HEK293 (cell line): ENCODE data around the gene STRA8.

Source experiments
- FEZF1 ChIP-seq: fragments of 450-650 bp; formaldehyde crosslinking; IDR thresholded peaks from 2 replicates; pipeline ENCODE4 v1.5.1; 2016; ENCODE audit warnings: missing biosample characterization, missing genetic modification characterization
- GLIS2 ChIP-seq: fragments of 450-650 bp; formaldehyde crosslinking; IDR thresholded peaks from 2 replicates; pipeline ENCODE4 v1.5.1; 2016; ENCODE audit warnings: missing biosample characterization, missing genetic modification characterization
- KLF9 ChIP-seq: fragments of 450-650 bp; formaldehyde crosslinking; IDR thresholded peaks from 2 replicates; pipeline ENCODE4 v1.5.1; 2016; ENCODE audit warnings: missing biosample characterization, missing genetic modification characterization, low read depth
- RBAK ChIP-seq: fragments of 450-650 bp; formaldehyde crosslinking; IDR thresholded peaks from 2 replicates; pipeline ENCODE4 v1.5.1; 2016; ENCODE audit warnings: missing biosample characterization, missing genetic modification characterization
- SP2 ChIP-seq: fragments of 450-650 bp; formaldehyde crosslinking; IDR thresholded peaks from 2 replicates; pipeline ENCODE4 v1.5.1; 2016; ENCODE audit warnings: missing biosample characterization, missing genetic modification characterization
- SP3 ChIP-seq: fragments of 450-650 bp; formaldehyde crosslinking; IDR thresholded peaks from 2 replicates; pipeline ENCODE4 v1.5.1; 2016; ENCODE audit warnings: missing biosample characterization, missing genetic modification characterization
- YY2 ChIP-seq: fragments of 450-650 bp; formaldehyde crosslinking; IDR thresholded peaks from 2 replicates; pipeline ENCODE4 v1.5.1; 2016; ENCODE audit warnings: missing biosample characterization, missing genetic modification characterization
- ZIC2 ChIP-seq: fragments of 450-650 bp; formaldehyde crosslinking; IDR thresholded peaks from 2 replicates; pipeline ENCODE4 v1.5.1; 2016; ENCODE audit warnings: missing biosample characterization, missing genetic modification characterization
- ZNF140 ChIP-seq: fragments of 450-650 bp; formaldehyde crosslinking; IDR thresholded peaks from 2 replicates; pipeline ENCODE4 v1.5.1; 2016; ENCODE audit warnings: missing biosample characterization, missing genetic modification characterization
- ZNF433 ChIP-seq: fragments of 450-650 bp; formaldehyde crosslinking; IDR thresholded peaks from 2 replicates; pipeline ENCODE4 v1.5.1; 2016; ENCODE audit warnings: missing biosample characterization, missing genetic modification characterization, low read depth
- ZNF530 ChIP-seq: fragments of 450-650 bp; formaldehyde crosslinking; IDR thresholded peaks from 2 replicates; pipeline ENCODE4 v1.5.1; 2016; ENCODE audit warnings: low read depth, missing biosample characterization, missing genetic modification characterization
- ZNF600 ChIP-seq: fragments of 450-650 bp; formaldehyde crosslinking; IDR thresholded peaks from 2 replicates; pipeline ENCODE4 v1.5.1; 2016; ENCODE audit warnings: missing biosample characterization, missing genetic modification characterization
- ZNF660 ChIP-seq: fragments of 450-650 bp; IDR thresholded peaks from 2 replicates; pipeline ENCODE4 v1.5.1; 2018; ENCODE audit warnings: missing biosample characterization, mild to moderate bottlenecking, missing genetic modification characterization
- ZNF768 ChIP-seq: fragments of 450-650 bp; formaldehyde crosslinking; IDR thresholded peaks from 2 replicates; pipeline ENCODE4 v1.5.1; 2018; ENCODE audit warnings: missing biosample characterization, mild to moderate bottlenecking, missing genetic modification characterization
- ZNF777 ChIP-seq: fragments of 450-650 bp; formaldehyde crosslinking; IDR thresholded peaks from 2 replicates; pipeline ENCODE4 v1.5.1; 2017; ENCODE audit warnings: missing biosample characterization, missing genetic modification characterization, borderline replicate concordance
- TF ChIP-seq, protein P1 (sequence below): fragments of 450-650 bp; formaldehyde crosslinking; IDR thresholded peaks from 2 replicates; pipeline ENCODE4 v1.5.1; 2016; ENCODE audit warnings: missing biosample characterization, missing genetic modification characterization
- TF ChIP-seq, protein P2 (sequence below): fragments of 450-650 bp; formaldehyde crosslinking; conservative IDR thresholded peaks from 2 replicates; pipeline ENCODE4 v1.5.1; 2016; ENCODE audit warnings: low read depth, missing biosample characterization, missing genetic modification characterization
- TF ChIP-seq, protein P3 (sequence below): fragments of 450-650 bp; formaldehyde crosslinking; optimal IDR thresholded peaks from 2 replicates; pipeline ENCODE3; 2016; ENCODE audit warnings: missing biosample characterization, mild to moderate bottlenecking, missing genetic modification characterization
- TF ChIP-seq, protein P4 (sequence below): sonication (generic); formaldehyde crosslinking; IDR thresholded peaks from 2 replicates; pipeline ENCODE4 v1.8.1; 2022; ENCODE audit warnings: mild to moderate bottlenecking, moderate library complexity, missing genetic modification reagents
- TF ChIP-seq, protein P5 (sequence below): fragments of 450-650 bp; formaldehyde crosslinking; IDR thresholded peaks from 2 replicates; pipeline ENCODE4 v1.5.1; 2016; ENCODE audit warnings: missing biosample characterization, missing genetic modification characterization
- TF ChIP-seq, protein P6 (sequence below): fragments of 450-650 bp; formaldehyde crosslinking; IDR thresholded peaks from 2 replicates; pipeline ENCODE4 v1.5.1; 2016; ENCODE audit warnings: missing biosample characterization, missing genetic modification characterization
- TF ChIP-seq, protein P7 (sequence below): fragments of 450-650 bp; formaldehyde crosslinking; IDR thresholded peaks from 2 replicates; pipeline ENCODE4 v1.5.1; 2016; ENCODE audit warnings: missing biosample characterization, missing genetic modification characterization
- TF ChIP-seq, protein P8 (sequence below): fragments of 450-650 bp; formaldehyde crosslinking; IDR thresholded peaks from 2 replicates; pipeline ENCODE4 v1.5.1; 2016; ENCODE audit warnings: missing biosample characterization, missing genetic modification characterization

The STRA8 gene

DNA sequence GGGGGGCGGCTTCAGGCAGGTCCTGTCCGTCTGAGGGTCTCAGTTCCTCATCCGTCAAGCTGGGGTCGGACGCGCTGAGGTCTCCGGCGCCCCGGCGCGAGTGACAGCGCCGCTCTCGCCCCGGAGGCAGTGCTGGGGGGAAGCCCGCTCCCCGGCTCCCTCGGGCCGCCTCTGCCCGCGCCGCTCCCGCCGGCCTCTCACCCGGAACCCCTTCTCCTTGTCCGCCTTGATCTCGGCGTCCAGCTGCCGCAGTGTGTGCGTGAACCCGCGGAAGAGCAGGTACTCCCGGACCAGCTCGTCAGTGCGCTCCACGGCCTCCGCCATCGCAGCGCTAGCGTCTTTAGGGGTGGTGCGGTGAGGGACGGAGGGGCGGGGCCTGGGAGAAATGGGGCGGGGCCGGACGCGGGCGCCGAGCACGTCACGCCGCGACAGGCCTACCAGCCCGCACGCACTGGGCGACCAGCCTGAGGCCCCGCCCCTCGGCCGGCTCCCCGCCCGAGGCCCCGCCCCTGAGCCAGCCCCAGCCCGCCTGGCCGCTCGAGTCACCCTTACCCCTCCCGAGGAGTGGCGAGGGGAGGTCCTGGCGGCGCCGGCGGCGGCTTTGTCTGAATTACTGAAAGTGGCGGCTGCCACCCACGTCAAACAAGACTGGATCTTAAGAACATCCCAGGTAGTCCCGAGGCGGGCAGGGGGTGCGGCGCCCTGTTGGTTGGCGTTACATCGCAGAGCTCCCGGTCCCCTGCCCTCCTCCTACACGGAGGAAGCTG is 22.3 kb upstream of the STRA8 start, which contains the start of gene WDR91 (continued):
- TF ChIP-seq, protein P1, sequence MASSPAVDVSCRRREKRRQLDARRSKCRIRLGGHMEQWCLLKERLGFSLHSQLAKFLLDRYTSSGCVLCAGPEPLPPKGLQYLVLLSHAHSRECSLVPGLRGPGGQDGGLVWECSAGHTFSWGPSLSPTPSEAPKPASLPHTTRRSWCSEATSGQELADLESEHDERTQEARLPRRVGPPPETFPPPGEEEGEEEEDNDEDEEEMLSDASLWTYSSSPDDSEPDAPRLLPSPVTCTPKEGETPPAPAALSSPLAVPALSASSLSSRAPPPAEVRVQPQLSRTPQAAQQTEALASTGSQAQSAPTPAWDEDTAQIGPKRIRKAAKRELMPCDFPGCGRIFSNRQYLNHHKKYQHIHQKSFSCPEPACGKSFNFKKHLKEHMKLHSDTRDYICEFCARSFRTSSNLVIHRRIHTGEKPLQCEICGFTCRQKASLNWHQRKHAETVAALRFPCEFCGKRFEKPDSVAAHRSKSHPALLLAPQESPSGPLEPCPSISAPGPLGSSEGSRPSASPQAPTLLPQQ: 0 out of 2 replicates have a peak, but pooled peaks have one; percentile 18
- TF ChIP-seq, protein P2, sequence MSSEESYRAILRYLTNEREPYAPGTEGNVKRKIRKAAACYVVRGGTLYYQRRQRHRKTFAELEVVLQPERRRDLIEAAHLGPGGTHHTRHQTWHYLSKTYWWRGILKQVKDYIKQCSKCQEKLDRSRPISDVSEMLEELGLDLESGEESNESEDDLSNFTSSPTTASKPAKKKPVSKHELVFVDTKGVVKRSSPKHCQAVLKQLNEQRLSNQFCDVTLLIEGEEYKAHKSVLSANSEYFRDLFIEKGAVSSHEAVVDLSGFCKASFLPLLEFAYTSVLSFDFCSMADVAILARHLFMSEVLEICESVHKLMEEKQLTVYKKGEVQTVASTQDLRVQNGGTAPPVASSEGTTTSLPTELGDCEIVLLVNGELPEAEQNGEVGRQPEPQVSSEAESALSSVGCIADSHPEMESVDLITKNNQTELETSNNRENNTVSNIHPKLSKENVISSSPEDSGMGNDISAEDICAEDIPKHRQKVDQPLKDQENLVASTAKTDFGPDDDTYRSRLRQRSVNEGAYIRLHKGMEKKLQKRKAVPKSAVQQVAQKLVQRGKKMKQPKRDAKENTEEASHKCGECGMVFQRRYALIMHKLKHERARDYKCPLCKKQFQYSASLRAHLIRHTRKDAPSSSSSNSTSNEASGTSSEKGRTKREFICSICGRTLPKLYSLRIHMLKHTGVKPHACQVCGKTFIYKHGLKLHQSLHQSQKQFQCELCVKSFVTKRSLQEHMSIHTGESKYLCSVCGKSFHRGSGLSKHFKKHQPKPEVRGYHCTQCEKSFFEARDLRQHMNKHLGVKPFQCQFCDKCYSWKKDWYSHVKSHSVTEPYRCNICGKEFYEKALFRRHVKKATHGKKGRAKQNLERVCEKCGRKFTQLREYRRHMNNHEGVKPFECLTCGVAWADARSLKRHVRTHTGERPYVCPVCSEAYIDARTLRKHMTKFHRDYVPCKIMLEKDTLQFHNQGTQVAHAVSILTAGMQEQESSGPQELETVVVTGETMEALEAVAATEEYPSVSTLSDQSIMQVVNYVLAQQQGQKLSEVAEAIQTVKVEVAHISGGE: peak; percentile 33; the same call in 1 of the 2 replicates
- TF ChIP-seq ZIC2 (tag by site-specific recombination): peak; percentile 66
- TF ChIP-seq ZNF768 (tag by site-specific recombination): no peak
- TF ChIP-seq, protein P3, sequence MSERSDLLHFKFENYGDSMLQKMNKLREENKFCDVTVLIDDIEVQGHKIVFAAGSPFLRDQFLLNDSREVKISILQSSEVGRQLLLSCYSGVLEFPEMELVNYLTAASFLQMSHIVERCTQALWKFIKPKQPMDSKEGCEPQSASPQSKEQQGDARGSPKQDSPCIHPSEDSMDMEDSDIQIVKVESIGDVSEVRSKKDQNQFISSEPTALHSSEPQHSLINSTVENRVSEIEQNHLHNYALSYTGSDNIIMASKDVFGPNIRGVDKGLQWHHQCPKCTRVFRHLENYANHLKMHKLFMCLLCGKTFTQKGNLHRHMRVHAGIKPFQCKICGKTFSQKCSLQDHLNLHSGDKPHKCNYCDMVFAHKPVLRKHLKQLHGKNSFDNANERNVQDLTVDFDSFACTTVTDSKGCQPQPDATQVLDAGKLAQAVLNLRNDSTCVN (tag by site-specific recombination): peak; percentile 79
- TF ChIP-seq, protein P4, sequence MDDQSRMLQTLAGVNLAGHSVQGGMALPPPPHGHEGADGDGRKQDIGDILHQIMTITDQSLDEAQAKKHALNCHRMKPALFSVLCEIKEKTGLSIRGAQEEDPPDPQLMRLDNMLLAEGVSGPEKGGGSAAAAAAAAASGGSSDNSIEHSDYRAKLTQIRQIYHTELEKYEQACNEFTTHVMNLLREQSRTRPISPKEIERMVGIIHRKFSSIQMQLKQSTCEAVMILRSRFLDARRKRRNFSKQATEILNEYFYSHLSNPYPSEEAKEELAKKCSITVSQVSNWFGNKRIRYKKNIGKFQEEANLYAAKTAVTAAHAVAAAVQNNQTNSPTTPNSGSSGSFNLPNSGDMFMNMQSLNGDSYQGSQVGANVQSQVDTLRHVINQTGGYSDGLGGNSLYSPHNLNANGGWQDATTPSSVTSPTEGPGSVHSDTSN (CRISPR knock-in tag): 0 out of 2 replicates have a peak, but pooled peaks have one; percentile 22
- TF ChIP-seq YY2 (tag by site-specific recombination): peak; percentile 78
- TF ChIP-seq ZNF140 (tag by site-specific recombination): no peak
- TF ChIP-seq SP3 (tag by site-specific recombination): peak; percentile 71
- TF ChIP-seq ZNF660 (tag by site-specific recombination): peak; percentile 1; the same call in 1 of the 2 replicates
- TF ChIP-seq SP2 (tag by site-specific recombination): peak; percentile 65
- TF ChIP-seq ZNF530 (tag by site-specific recombination): no peak
- TF ChIP-seq ZNF777 (tag by site-specific recombination): peak; percentile 18; the same call in 1 of the 2 replicates
- TF ChIP-seq KLF9: 0 out of 2 replicates have a peak, but pooled peaks have one; percentile 15
- TF ChIP-seq, protein P5, sequence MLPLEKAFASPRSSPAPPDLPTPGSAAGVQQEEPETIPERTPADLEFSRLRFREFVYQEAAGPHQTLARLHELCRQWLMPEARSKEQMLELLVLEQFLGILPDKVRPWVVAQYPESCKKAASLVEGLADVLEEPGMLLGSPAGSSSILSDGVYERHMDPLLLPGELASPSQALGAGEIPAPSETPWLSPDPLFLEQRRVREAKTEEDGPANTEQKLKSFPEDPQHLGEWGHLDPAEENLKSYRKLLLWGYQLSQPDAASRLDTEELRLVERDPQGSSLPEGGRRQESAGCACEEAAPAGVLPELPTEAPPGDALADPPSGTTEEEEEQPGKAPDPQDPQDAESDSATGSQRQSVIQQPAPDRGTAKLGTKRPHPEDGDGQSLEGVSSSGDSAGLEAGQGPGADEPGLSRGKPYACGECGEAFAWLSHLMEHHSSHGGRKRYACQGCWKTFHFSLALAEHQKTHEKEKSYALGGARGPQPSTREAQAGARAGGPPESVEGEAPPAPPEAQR (tag by site-specific recombination): no peak
- TF ChIP-seq, protein P6, sequence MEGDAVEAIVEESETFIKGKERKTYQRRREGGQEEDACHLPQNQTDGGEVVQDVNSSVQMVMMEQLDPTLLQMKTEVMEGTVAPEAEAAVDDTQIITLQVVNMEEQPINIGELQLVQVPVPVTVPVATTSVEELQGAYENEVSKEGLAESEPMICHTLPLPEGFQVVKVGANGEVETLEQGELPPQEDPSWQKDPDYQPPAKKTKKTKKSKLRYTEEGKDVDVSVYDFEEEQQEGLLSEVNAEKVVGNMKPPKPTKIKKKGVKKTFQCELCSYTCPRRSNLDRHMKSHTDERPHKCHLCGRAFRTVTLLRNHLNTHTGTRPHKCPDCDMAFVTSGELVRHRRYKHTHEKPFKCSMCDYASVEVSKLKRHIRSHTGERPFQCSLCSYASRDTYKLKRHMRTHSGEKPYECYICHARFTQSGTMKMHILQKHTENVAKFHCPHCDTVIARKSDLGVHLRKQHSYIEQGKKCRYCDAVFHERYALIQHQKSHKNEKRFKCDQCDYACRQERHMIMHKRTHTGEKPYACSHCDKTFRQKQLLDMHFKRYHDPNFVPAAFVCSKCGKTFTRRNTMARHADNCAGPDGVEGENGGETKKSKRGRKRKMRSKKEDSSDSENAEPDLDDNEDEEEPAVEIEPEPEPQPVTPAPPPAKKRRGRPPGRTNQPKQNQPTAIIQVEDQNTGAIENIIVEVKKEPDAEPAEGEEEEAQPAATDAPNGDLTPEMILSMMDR (tag by site-specific recombination): peak; percentile 70; the same call in 1 of the 2 replicates
- TF ChIP-seq, protein P7, sequence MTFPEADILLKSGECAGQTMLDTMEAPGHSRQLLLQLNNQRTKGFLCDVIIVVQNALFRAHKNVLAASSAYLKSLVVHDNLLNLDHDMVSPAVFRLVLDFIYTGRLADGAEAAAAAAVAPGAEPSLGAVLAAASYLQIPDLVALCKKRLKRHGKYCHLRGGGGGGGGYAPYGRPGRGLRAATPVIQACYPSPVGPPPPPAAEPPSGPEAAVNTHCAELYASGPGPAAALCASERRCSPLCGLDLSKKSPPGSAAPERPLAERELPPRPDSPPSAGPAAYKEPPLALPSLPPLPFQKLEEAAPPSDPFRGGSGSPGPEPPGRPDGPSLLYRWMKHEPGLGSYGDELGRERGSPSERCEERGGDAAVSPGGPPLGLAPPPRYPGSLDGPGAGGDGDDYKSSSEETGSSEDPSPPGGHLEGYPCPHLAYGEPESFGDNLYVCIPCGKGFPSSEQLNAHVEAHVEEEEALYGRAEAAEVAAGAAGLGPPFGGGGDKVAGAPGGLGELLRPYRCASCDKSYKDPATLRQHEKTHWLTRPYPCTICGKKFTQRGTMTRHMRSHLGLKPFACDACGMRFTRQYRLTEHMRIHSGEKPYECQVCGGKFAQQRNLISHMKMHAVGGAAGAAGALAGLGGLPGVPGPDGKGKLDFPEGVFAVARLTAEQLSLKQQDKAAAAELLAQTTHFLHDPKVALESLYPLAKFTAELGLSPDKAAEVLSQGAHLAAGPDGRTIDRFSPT (tag by site-specific recombination): peak; percentile 68; the same call in 1 of the 2 replicates
- TF ChIP-seq GLIS2 (tag by site-specific recombination): peak; percentile 82
- 0 out of 2 replicates have a peak, but pooled peaks have one; percentile 7 for TF ChIP-seq FEZF1
- TF ChIP-seq ZNF600 (tag by site-specific recombination): no peak; the same call in 1 of the 2 replicates
- TF ChIP-seq, protein P8, sequence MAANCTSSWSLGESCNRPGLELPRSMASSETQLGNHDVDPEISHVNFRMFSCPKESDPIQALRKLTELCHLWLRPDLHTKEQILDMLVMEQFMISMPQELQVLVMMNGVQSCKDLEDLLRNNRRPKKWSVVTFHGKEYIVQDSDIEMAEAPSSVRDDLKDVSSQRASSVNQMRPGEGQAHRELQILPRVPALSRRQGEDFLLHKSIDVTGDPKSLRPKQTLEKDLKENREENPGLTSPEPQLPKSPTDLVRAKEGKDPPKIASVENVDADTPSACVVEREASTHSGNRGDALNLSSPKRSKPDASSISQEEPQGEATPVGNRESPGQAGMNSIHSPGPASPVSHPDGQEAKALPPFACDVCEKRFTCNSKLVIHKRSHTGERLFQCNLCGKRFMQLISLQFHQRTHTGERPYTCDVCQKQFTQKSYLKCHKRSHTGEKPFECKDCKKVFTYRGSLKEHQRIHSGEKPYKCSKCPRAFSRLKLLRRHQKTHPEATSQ: 0 out of 2 replicates have a peak, but pooled peaks have one; percentile 39
- no peak for TF ChIP-seq RBAK (tag by site-specific recombination)
- no peak for TF ChIP-seq ZNF433 (tag by site-specific recombination)
